DMS 273 treated with DMSO at 0.1 percent for 48 hours (cell line): Measurements from ENCODE around the gene SLC7A14.

Experiments used
- DNase-seq: peaks from one replicate; lab custom pipeline; 2025; lab: John Stamatoyannopoulos, UW

The SLC7A14 gene

GRCh38 chr3:170426240-170426797 is 159.6 kb downstream of the SLC7A14 start:
- no peak for DNase-seq

GRCh38 chr3:170425491-170426239 is 160.2 kb downstream of the SLC7A14 start:
- DNase-seq, result no peak

- DNase-seq, result no peak
These were observed 161.0 kb downstream of the SLC7A14 start for GRCh38 chr3:170424879-170425278.

- no peak for DNase-seq
These were observed 162.8 kb downstream of the SLC7A14 start for GRCh38 chr3:170423001-170423615.

GRCh38 chr3:170421758-170422157 is 164.1 kb downstream of the SLC7A14 start:
- no peak for DNase-seq

GRCh38 chr3:170421111-170421641 is 164.7 kb downstream of the SLC7A14 start:
- no peak for DNase-seq

GRCh38 chr3:170420307-170420821 is 165.5 kb downstream of the SLC7A14 start:
- DNase-seq, result no peak

- DNase-seq, result no peak
These were observed 166.3 kb downstream of the SLC7A14 start for GRCh38 chr3:170419557-170420087.

- DNase-seq, result peak; percentile 16
These were observed 167.2 kb downstream of the SLC7A14 start, which contains the start of gene CLDN11 for GRCh38 chr3:170418422-170419398. Gene CLDN11 (plus strand): TSS chr3:170418868. CDS start chr3:170419067, 199 bp downstream.

GRCh38 chr3:170417090-170417489 is 168.8 kb downstream of the SLC7A14 start:
- no peak for DNase-seq

- DNase-seq, result peak; percentile 57
These were observed 171.6 kb downstream of the SLC7A14 start for GRCh38 chr3:170414202-170414663.

GRCh38 chr3:170413291-170413690 is 172.6 kb downstream of the SLC7A14 start:
- DNase-seq, result no peak

- peak; percentile 29 for DNase-seq
These were observed 175.3 kb downstream of the SLC7A14 start for GRCh38 chr3:170410428-170411029.
